NT2/D1 (cell line): ENCODE data around the gene FAS.

Experiments
- SUZ12 ChIP-seq: IDR thresholded peaks from 2 replicates; pipeline ENCODE4 v1.6.1; 2011; ENCODE audit not compliant: insufficient read length, insufficient read depth; ENCODE audit errors: extremely low read depth
- ZNF274 ChIP-seq: IDR thresholded peaks from 2 replicates; pipeline ENCODE4 v1.6.1; 2011; ENCODE audit warnings: mild to moderate bottlenecking, low read depth, low read length

DNA sequence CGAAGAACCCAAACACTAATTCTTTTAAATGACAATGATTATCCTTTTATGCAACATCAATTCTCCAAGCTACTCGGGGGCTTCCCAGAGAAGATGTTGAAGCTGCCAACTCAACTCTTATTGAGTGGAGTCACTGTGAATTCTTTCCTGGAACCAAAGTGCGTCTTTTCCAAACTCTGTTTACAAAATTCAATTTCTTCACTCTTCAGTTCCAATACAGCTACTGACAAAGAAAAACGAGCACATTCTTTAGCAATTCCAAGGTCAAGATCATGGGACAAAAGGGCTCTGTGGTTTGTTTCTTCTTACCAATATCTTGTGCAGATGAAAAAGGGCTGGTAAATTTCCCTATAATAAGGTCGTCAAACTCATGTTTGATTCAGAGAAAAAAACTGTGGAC lies 74.2 kb downstream of the FAS start:
- TF ChIP-seq SUZ12 (no peak), ZNF274 (no peak)
